Thyroid gland (tissue), 4 donors: ENCODE measurements around the gene INTS7.
A peak's percentile ranks its signal among the peaks of the same experiment; 100 is the strongest.

Experiments used
- POLR2A ChIP-seq, 2 donors: fragments of 450-650 bp; IDR thresholded peaks; one replicate each; pipeline ENCODE4 v1.6.1; 2017; ENCODE audit warnings: antibody characterized with exemption in 2 of 2, mild to moderate bottlenecking in 2 of 2, moderate library complexity in 1 of 2
- TF ChIP-seq, protein P1 (sequence below), 6 experiments: fragments of 200-600 bp in 3 of 6; fragments of 450-650 bp in 3 of 6; sonication (generic) in 3 of 6; IDR thresholded peaks; one replicate each; pipeline ENCODE4 v1.5.1; 2016 to 2019; ENCODE audit warnings: antibody characterized with exemption in 6 of 6, mild to moderate bottlenecking in 2 of 6, inconsistent platforms in 1 of 6, moderate library complexity in 1 of 6

- TF ChIP-seq, protein P1, sequence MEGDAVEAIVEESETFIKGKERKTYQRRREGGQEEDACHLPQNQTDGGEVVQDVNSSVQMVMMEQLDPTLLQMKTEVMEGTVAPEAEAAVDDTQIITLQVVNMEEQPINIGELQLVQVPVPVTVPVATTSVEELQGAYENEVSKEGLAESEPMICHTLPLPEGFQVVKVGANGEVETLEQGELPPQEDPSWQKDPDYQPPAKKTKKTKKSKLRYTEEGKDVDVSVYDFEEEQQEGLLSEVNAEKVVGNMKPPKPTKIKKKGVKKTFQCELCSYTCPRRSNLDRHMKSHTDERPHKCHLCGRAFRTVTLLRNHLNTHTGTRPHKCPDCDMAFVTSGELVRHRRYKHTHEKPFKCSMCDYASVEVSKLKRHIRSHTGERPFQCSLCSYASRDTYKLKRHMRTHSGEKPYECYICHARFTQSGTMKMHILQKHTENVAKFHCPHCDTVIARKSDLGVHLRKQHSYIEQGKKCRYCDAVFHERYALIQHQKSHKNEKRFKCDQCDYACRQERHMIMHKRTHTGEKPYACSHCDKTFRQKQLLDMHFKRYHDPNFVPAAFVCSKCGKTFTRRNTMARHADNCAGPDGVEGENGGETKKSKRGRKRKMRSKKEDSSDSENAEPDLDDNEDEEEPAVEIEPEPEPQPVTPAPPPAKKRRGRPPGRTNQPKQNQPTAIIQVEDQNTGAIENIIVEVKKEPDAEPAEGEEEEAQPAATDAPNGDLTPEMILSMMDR (IDR thresholded peaks at IDR 0.05): peak; percentile 55 to 98 (median 91)
- TF ChIP-seq POLR2A (IDR thresholded peaks at IDR 0.05): peak in 1 of 2 donors; percentile 71
Measured at GRCh38 chr1:212035123-212035834, at the start of gene INTS7, which contains the start of gene DTL.
